ENCODE measurements around the gene CRYGC.
"Not testable (repeated sequence)": the region's sequence is repeated elsewhere in the genome, so short reads cannot be mapped to it uniquely, and the experiment has no call there.

CRYGC gene

GRCh38 chr2:208128136-208128535 lies 1.5 kb downstream of the CRYGC start:
- Histone ChIP-seq H3K27ac (ENCODE audit: low read length) (no peak overlapping the region), H3K9me3 (replicated peaks; ENCODE audit: insufficient read depth, low read length) (no peaks in the 10 kb centered on the region), H3K4me1 (ENCODE audit: low read length) (no peaks in the 10 kb centered on the region), H3K36me3 (replicated peaks; ENCODE audit: insufficient read depth, low read length) (no peaks in the 10 kb centered on the region), H3K79me2 (ENCODE audit: low read length) (no peaks in the 10 kb centered on the region), H3K27me3 (replicated peaks; ENCODE audit: insufficient read depth, low read length) (no peaks in the 10 kb centered on the region), H4K20me1 (ENCODE audit: insufficient read depth, low read length) (no peaks in the 10 kb centered on the region), H3K4me2 (ENCODE audit: low read depth, low read length) (no peak overlapping the region), H3F3A (ENCODE audit: insufficient read depth, low read length) (no peaks in the 10 kb centered on the region), H3K9me2 (replicated peaks; ENCODE audit: insufficient read depth, low read length) (no peaks in the 10 kb centered on the region), H3K4me3 (ENCODE audit: low read length) (no peak overlapping the region), H2AFZ (ENCODE audit: low read length) (no peak overlapping the region), H3K9ac (ENCODE audit: low read length) (no peak overlapping the region)
- TF ChIP-seq CTCF (IDR thresholded peaks at IDR 0.05; ENCODE audit: low read length) (no peak), EZH2phosphoT487 (IDR thresholded peaks at IDR 0.05; ENCODE audit: low read length) (no peak), EZH2 (optimal IDR thresholded peaks at IDR 0.05; ENCODE audit: low read depth, low read length) (no peak)
- no peak for DNase-seq

- Histone ChIP-seq H3F3A (ENCODE audit: insufficient read depth, low read length) (no peaks in the 10 kb centered on the region), H3K9me3 (replicated peaks; ENCODE audit: insufficient read depth, low read length) (no peaks in the 10 kb centered on the region), H3K79me2 (ENCODE audit: low read length) (no peaks in the 10 kb centered on the region), H4K20me1 (ENCODE audit: insufficient read depth, low read length) (no peaks in the 10 kb centered on the region), H3K36me3 (replicated peaks; ENCODE audit: insufficient read depth, low read length) (no peaks in the 10 kb centered on the region), H2AFZ (ENCODE audit: low read length) (no peak overlapping the region), H3K4me3 (ENCODE audit: low read length) (no peak overlapping the region), H3K9me2 (replicated peaks; ENCODE audit: insufficient read depth, low read length) (no peaks in the 10 kb centered on the region), H3K9ac (ENCODE audit: low read length) (no peak overlapping the region), H3K4me2 (ENCODE audit: low read depth, low read length) (no peak overlapping the region), H3K27ac (ENCODE audit: low read length) (no peak overlapping the region), H3K27me3 (replicated peaks; ENCODE audit: insufficient read depth, low read length) (no peaks in the 10 kb centered on the region), H3K4me1 (ENCODE audit: low read length) (no peaks in the 10 kb centered on the region)
- no peak for DNase-seq
- TF ChIP-seq CTCF (IDR thresholded peaks at IDR 0.05; ENCODE audit: low read length): no peak
- TF ChIP-seq EZH2 (optimal IDR thresholded peaks at IDR 0.05; ENCODE audit: low read depth, low read length): no peak
Measured at GRCh38 chr2:208127090-208127489, 2.5 kb downstream of the CRYGC start.

- H3K79me2 ChIP-seq (ENCODE audit: low read length): no peaks in the 10 kb centered on the region
- no peak overlapping the region for H3K27ac ChIP-seq (ENCODE audit: low read length)
- TF ChIP-seq EZH2 (optimal IDR thresholded peaks at IDR 0.05; ENCODE audit: low read depth, low read length): no peak
- no peak for TF ChIP-seq CTCF (IDR thresholded peaks at IDR 0.05; ENCODE audit: low read length)
- no peak for TF ChIP-seq EZH2phosphoT487 (IDR thresholded peaks at IDR 0.05; ENCODE audit: low read length)
- no peaks in the 10 kb centered on the region for H3K27me3 ChIP-seq (replicated peaks; ENCODE audit: insufficient read depth, low read length)
- no peak for DNase-seq
- H3K4me1 ChIP-seq (ENCODE audit: low read length): no peaks in the 10 kb centered on the region
- H3K9me3 ChIP-seq (replicated peaks; ENCODE audit: insufficient read depth, low read length): no peaks in the 10 kb centered on the region
- H3F3A ChIP-seq (ENCODE audit: insufficient read depth, low read length): no peaks in the 10 kb centered on the region
- no peaks in the 10 kb centered on the region for H4K20me1 ChIP-seq (ENCODE audit: insufficient read depth, low read length)
- H3K4me3 ChIP-seq (ENCODE audit: low read length): no peak overlapping the region
- no peak overlapping the region for H2AFZ ChIP-seq (ENCODE audit: low read length)
- H3K4me2 ChIP-seq (ENCODE audit: low read depth, low read length): no peak overlapping the region
- H3K9ac ChIP-seq (ENCODE audit: low read length): no peak overlapping the region
- H3K9me2 ChIP-seq (replicated peaks; ENCODE audit: insufficient read depth, low read length): no peaks in the 10 kb centered on the region
- H3K36me3 ChIP-seq (replicated peaks; ENCODE audit: insufficient read depth, low read length): no peaks in the 10 kb centered on the region
Measured at GRCh38 chr2:208125251-208125650, 4.4 kb downstream of the CRYGC start.

- H3K4me3 ChIP-seq (ENCODE audit: low read length); H3K4me1 ChIP-seq (ENCODE audit: low read length); H3K4me2 ChIP-seq (ENCODE audit: low read depth, low read length); H4K20me1 ChIP-seq (ENCODE audit: insufficient read depth, low read length); H3K79me2 ChIP-seq (ENCODE audit: low read length); H3F3A ChIP-seq (ENCODE audit: insufficient read depth, low read length); DNase-seq; H2AFZ ChIP-seq (ENCODE audit: low read length); H3K9me3 ChIP-seq (replicated peaks; ENCODE audit: insufficient read depth, low read length); H3K36me3 ChIP-seq (replicated peaks; ENCODE audit: insufficient read depth, low read length); H3K27ac ChIP-seq (ENCODE audit: low read length); H3K9me2 ChIP-seq (replicated peaks; ENCODE audit: insufficient read depth, low read length); H3K27me3 ChIP-seq (replicated peaks; ENCODE audit: insufficient read depth, low read length); H3K9ac ChIP-seq (ENCODE audit: low read length): not testable (repeated sequence)
Measured at GRCh38 chr2:208124013-208124715, 5.5 kb downstream of the CRYGC start, which contains the start of gene CRYGD. Gene CRYGD, minus strand, starts transcription at chr2:208124524. Its CDS starts 51 bp downstream, at chr2:208124473.
